Femur (tissue), 1 donor: ENCODE results near the gene GMDS.

Experiments
- DNase-seq: peaks from one replicate; pipeline ENCODE4 v3.0.0-alpha.2; 2017

GMDS gene

GRCh38 chr6:1820714-1821113, 424.7 kb downstream of the GMDS start:
- no peak for DNase-seq

GRCh38 chr6:1820165-1820564, 425.2 kb downstream of the GMDS start:
- no peak for DNase-seq

DNA sequence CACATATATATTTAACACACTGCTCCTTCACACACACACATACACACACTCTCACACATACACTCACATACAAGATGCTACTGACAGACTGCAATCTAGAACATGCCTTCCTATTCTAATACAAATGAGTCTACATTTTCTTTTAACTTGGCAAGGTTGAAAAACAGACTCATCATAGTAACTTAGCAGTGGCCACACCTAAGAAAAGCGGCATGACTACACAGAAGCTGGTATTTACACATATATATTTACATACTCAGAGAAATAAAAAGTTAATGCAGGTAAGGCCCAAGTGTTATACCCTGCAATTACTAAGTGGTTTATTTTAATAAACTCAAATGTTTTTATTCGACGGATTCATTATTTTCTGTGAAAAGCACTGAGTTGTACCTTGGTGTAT, 426.4 kb downstream of the GMDS start:
- DNase-seq = no peak

GRCh38 chr6:1817033-1817761, 428.2 kb downstream of the GMDS start:
- no peak for DNase-seq

GRCh38 chr6:1815827-1816452, 429.5 kb downstream of the GMDS start:
- no peak for DNase-seq

- no peak for DNase-seq
Observed at GRCh38 chr6:1814279-1814678, 431.1 kb downstream of the GMDS start.

GRCh38 chr6:1812487-1812886, 432.9 kb downstream of the GMDS start:
- DNase-seq = no peak

DNA sequence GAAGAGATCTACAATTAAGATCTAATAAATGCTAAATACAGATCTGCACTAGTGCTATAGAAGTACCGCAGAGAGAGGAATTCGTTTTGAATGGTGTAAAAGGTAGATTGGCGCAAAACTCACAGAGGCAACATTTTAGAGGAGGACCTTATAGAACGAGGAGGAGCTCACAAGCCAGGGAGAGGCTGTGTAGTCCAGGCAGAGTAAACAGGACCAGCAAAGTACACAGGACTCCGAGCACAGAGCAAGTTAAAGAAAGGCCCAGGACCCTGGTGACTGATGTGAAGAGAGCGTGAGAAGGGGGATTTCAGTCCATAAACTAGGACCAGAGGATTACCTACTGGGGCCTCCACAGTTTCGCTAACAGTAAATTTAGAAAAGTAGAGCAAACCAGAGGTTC, 433.4 kb downstream of the GMDS start:
- DNase-seq = no peak

- no peak for DNase-seq
Observed at GRCh38 chr6:1810880-1811279, 434.5 kb downstream of the GMDS start.

DNA sequence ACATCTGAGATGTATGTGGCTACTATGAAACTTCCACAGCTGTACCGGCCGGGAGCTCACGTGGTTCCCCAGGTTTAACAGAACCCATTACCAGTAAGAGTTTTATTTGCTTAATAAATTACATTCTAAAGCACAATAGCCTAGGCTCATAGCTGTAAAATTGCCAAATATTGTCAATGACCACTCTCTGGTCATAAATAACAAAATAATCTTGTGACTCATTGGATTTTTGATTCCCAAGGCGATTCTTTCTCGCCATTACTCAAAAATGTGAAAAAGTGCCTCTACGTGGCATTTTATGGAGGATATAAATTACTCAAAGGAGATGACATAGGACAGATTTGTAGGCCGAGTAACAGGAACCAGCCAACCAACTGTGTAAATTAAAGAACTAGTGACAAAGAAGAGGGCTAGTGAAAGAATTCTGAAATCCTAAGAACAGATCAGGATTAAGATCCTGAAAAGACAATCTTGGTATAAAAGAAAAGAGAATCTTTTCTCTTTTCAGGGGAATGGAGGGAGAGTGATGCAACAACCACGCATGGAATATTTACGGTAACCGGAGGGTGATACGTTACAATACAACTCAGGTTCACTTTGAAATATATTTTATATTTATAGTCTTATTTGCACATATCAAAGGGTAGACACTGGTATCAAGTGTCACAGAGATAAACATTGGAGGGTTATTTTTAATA, 436.0 kb downstream of the GMDS start:
- no peak for DNase-seq

- no peak for DNase-seq
Observed at GRCh38 chr6:1806935-1807334, 438.5 kb downstream of the GMDS start.

DNA sequence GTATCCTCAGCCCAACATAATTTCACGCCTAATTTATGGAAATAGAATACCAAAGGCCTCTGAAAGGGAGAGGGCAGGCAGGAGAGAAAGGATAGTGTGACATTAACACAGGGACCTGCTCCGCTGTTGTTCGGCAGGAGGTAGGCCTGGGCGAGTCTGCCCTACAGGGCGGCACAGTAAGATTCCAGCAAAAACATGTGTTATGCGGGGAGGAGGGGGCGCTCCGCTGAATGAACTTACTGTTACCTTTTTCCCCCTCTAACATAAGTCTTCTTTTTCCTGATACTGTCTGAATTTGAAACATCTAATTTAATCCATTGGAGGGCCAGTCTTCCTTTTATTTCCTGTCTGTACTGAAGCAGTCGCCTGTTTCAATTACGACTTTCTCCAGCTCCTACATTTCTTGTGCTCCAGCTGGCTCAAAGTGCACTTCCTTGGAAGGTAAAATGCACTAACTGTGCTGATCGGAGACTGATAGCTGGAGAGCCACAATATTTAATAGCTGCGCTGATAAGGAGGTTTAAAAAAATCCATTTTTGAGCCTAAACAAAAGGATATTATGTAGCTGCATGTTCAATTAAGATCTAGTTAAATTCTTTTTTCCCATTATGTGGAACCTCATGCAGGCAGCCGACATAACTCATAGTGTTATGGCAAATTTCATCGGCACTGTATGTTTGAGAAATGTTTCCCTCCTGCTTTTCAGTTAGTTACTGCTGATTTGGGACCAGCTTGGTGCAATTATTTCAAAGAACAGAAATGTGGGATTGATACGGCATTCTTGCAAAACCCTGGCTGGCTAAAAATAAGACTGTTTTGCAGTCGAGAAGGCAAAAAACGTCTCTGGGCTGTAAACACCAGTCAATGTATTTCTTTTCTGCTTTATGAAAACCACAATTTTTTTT, 442.7 kb downstream of the GMDS start:
- no peak for DNase-seq

GRCh38 chr6:1801401-1801800, 444.0 kb downstream of the GMDS start:
- DNase-seq = peak; percentile 74

GRCh38 chr6:1800845-1801244, 444.6 kb downstream of the GMDS start:
- no peak for DNase-seq

- DNase-seq = no peak
Observed at GRCh38 chr6:1798965-1799325, 446.5 kb downstream of the GMDS start.

- no peak for DNase-seq
Observed at GRCh38 chr6:1798303-1798964, 447.0 kb downstream of the GMDS start.

- DNase-seq = no peak
Observed at GRCh38 chr6:1797801-1798200, 447.6 kb downstream of the GMDS start.

- DNase-seq = no peak
Observed at GRCh38 chr6:1796706-1797529, 448.5 kb downstream of the GMDS start.

- DNase-seq = no peak
Observed at GRCh38 chr6:1795910-1796309, 449.5 kb downstream of the GMDS start.

GRCh38 chr6:1792989-1793388, 452.4 kb downstream of the GMDS start:
- DNase-seq = no peak

GRCh38 chr6:1790684-1791083, 454.7 kb downstream of the GMDS start:
- no peak for DNase-seq

- no peak for DNase-seq
Observed at GRCh38 chr6:1789092-1789491, 456.3 kb downstream of the GMDS start.
